Ecto neural progenitor cell (in vitro differentiated cells): ENCODE data around the gene EEF1A2.

Experiments used
- DNase-seq: peaks from one replicate; pipeline ENCODE4 v3.0.0-alpha.2; 2018; ENCODE audit warnings: low spot score

Gene EEF1A2

DNA sequence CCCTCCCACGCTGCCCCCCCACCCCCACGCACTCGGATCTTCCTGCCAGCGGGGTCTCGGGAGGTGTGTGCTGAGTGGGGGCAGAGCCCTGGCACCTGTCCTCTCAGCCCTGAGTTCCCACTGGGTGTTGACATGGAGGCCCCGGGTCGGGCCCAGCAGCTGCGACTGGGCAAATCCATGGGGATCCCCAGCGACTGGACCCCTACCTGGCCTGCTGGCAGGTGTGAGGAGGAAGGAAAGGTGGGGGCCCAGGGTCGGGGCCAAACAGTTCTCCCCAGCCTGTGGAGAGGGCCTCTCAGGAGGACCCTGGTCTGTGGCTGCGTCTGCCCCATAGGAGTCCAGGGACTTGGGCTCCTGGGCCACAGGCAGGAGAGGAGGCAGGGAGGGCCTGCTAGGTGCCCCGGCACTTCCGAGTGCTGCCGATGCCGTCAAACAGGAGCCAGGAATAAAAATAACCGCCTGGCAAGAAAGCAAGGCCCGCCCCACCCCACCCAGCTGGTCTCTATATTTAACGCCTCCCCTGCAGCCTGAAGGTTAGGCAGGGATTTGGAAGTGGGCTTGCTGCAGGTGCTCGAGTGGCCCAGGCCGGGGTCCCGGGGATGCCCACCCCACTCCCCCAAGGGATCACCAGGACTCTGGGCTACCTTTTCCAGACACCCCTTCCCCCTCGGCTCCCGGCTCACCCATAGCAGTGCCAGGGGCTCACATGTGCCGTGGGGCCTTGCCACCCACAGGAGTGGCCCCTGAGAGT lies 1.4 kb upstream of the EEF1A2 start:
- no peak for DNase-seq

DNA sequence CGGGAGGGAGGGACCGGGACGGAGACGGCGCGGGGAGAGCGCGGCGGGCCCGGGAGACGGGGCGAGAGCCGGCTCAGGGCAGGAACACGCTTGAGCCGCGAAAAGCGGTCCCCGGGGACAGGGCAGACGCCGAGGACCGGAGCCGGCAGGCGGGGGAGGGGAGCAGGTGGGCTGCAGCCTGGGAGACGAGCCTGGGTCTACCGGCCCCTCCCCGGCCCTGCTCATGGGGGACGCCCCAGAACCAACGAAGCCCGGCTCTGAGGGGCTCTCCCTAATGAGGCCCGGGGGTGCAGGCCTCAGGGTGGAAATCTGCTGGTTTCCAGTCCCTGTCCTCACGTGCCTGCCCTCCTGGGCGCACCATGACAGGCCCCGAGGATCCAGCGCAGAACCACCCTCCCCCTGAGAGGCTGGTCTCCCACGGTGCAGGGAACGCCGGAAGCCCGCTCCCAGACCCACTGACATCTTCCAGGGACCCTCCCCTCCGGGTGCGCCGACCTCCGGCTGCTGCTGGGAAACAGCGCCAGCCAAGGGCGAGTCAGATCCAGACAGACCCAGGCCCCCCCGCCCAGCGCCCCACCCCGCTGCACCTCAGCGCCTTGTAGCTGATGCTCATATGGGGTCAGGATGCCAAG lies 571 bp upstream of the EEF1A2 start:
- DNase-seq = peak; percentile 61

DNA sequence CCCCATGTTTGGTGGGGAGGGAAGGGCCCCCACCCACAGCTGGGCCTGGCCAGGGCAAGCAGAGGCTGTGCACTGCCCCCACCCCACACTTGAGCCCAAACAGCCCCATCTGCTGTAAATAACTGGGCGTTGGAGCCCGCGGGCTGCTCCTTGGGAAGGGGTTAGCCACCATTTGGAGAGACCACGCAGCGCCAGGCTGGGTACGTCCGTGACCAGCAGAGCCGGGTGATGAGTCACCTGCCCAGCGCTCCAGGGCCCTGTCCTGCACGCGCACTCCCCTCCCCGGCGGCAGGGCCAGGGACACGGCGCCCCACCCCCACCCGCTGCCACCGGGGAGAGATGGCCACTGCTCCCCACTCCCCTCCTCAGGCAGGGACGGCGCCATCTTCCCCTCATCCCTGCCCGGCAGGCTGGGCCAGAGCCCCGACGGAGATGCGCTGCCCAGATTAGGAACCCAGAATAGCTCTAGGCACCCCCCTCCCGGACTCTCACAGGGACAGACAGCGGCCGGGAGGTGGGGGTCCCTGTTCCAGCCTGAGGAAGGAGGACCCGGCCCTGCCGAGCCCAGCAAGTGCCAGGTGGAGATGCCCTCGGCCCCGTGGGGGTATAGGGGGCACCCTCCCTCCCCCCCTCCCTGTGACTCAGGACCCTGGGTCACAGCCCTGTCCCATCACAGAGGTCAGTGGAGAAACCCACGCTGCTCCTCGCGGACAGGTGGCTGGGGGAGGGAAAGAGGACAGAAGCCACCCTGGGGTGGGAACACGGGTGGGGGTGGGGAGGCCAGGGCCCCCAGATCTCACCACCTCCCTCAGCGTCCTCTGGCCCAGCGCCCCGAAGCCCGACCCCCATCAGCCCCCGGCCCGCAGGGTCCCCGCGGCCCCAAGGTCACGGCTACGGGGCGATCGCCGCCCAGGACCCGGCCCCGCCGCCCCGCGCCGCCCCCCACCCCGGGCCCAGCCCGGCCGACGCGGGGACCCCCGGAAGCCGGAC lies 642 bp downstream of the EEF1A2 start:
- peak; percentile 56 for DNase-seq

DNA sequence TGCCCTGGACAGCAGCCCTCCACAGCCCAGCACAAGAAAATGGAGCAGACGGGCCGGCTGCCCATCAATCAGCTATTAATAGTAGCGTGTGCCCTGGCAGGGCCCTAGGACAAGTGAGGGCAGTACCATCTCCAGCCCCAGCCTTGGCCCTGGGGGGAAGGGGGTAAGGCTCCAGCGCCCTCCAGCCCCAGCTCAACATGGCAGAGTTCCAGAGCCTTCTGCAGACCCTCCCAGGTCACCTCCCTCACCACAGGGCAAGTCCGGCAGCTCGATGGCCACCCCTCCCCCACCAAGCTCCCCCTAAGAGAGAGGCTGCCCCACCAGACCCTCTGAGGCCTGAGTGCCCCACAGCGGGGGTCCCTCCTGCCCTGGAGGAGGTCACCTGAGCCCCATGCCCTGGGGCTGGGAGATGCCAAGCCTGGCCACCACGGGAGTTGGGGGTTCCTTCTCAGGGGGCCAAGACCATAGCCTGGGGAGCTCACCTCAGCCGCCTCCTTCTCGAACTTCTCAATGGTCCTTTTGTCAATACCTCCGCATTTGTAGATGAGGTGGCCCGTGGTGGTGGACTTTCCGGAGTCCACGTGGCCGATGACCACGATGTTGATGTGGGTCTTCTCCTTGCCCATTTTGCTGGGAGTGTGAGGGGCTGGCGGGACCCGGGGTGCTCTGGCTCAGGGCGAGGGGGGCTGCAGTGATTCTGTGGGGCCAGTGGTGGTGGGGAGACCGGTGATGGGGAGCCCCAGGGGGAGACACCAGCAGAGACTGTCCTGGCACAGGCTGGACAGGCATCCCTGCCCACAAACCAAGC lies 1.5 kb downstream of the EEF1A2 start:
- peak; percentile 53 for DNase-seq

DNA sequence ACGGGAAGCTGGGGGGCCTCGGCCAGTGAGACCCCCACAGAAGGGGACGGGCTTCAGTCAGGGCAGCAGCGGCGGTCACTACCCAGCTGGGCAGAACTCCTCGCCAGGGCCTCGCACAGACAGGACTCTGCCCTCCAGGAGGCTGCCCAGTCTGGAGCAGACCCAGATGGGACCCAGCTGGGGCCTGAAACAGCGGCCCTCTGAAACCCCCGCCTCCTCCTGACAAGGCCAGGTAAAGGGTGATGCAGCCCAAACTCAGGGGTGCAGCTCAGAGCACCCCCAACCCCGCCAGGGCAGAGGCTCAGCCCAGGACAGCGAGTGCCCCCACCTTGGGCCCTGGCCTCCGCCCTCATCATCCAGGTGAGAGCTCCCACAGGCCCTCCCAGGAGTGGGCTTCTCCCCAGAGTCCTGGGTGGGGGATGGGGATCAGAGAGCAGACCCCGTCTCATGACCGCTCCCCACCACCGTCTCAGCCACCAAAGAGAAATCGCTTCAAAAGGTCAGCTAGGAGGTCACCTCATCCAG lies 2.2 kb downstream of the EEF1A2 start:
- DNase-seq = no peak

DNA sequence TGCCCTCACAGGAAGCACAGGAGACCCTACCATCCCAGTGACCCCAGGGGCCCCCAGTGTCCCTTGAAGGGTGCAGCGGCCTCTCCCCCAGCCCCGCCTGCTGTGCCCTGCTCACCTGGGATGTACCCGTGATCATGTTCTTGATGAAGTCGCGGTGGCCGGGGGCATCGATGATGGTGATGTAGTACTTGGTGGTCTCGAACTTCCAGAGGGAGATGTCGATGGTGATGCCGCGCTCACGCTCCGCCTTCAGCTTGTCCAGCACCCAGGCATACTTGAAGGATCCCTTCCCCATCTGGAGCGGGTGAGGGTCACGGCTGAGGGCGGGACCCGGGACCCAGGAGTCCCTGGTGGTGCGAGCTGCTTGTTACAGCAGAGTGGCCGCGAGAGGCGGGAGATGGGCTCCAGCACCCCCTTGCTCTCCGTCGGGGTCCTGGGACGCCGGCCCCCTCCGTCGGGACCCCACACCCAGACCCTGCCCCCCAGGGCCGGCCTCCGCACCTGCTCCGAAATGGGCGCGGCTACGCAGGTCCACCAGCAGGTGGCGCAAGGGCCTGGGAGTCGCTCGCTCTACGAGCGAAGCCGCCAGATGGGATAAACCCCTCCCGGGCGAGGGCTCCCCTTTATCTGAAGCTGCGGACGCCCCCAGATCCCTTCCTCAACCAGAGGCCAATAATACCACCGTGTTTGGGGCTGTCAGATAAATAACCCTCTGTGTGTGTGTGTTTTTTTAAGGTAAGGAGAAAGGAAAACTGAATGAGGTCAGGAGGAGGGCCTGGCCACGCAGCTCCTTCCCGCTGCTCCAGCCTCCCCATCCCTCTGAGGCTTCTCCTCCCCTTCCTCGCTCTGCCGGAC lies 2.9 kb downstream of the EEF1A2 start:
- peak; percentile 85 for DNase-seq

DNA sequence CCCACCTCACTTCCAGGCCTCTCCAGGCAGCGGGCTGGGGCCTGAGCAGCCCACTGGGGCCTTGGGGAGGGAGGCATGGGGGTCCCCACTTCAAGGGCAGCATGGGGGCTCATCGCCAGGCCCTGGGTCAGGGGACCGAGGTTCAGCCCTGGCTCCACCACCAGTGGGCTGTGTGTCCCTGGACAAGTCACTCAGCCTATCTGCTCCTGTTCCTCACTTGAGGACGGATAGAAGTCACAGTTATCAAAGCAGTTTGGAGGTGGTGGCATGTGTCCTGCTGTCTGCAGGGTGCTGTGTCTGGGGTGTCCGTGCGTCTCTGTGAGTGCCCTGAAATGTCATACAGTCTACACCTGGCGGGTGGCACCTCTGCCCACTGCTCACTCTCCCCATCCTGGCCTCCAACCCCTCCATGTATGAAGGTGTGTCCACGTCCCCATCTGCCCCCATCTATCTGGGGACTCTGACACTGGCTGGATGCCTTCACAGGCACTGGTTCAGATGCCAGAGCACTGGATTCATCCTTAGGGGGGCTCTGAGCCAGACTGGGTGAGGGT lies 3.6 kb downstream of the EEF1A2 start:
- DNase-seq = no peak

DNA sequence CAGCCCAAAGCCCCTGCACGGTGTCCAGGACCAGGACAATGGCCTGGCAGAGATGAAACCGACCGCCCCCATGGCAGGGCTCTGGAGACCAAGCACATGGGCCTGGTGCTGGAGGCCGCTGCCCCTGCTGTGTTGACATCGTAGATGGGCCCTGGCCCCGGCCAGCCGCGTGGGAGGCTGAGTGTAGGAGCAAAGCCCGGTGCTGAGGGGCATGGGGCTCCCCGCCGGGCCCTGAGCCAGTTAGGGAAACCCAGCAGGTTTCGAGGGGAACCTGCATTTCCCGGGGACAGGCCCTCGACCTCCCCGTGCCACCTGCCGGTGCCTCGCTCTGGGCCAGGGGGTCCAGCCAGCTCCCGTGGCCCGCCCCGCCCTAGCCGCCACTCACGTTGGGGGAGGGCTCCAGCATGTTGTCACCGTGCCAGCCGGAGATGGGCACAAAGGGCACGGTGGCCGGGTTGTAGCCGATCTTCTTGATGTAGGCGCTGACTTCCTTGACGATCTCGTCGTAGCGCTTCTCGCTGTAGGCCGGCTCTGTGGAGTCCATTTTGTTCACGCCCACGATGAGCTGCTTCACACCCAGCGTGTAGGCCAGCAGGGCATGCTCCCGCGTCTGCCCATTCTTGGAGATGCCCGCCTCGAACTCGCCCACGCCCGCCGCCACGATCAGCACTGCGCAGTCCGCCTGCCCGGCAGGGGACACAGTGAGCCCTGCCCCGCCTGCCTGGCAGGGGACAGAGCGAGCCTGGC lies 4.3 kb downstream of the EEF1A2 start:
- DNase-seq = no peak

DNA sequence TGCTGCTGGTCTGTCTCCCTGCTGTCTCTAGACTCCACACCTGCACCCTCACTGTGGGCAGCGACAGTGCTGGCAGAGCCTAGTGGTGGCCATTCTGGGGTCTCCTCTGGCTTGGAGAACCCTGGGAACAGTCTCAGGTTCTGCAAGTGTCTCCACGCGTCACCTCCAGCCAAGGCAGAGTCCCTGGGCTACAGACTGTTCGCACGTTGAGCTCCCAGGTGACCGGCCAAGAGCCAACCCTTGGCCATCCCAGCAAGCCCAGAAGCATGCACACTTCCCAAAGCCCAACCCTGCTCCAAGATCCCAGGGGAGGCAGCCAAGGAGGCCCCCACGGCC lies 4.8 kb downstream of the EEF1A2 start:
- DNase-seq = no peak

DNA sequence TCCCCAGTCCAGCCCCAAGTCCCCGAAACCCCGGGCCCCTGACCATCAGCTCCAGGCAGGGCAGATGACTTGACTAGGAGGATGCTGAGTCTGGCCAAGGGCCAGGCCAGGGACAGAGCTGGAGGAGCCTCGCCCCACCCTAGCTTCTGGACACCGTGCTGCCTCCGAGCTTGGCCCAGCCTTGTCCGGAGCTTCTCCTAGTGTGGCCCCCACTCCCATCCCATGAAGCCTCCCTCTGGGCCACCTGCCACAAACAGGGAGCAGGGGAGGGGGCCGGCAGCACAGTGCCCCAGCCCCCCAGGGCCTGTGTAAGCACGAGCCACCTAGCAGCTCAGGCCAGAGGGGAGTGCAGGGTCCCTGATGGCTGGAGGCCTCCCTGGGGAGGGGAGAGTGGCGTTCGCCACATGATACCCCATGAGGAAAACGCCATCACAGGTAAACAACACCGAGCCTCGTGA lies 5.3 kb downstream of the EEF1A2 start:
- no peak for DNase-seq

DNA sequence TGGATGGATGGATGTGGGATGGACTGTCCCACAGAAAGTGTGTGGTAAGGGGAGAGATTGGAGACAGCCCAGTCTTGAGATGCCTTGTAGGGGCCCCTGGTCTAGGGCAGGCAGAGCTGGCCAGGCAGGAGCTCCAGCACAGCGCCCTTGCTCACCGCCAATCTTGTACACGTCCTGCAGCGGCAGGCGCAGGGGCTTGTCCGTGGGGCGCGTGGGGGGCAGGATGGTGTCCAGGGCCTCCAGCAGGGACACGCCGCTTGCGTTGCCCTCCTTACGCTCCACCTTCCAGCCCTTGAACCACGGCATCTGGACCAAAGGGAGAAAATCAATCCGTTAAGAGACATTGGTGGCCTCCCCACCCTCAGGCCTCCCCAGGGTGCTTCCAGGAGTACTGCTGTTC lies 5.9 kb downstream of the EEF1A2 start:
- DNase-seq = no peak

DNA sequence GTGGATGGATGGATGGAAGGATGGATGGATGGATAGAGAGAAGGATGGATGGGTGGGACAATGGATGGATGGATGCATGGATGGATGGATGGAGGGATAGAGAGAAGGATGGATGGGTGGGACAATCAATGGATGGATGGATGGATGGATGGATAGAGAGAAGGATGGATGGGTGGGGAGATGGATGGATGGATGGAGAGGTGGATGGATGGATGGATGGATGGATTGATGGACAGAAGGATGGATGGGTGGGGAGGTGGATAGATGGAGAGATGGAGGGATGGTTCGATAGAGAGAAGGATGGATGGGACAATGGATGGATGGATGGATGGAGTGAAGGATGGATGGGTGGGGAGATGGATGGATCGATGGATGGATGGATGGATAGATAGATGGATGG lies 6.4 kb downstream of the EEF1A2 start:
- no peak for DNase-seq

DNA sequence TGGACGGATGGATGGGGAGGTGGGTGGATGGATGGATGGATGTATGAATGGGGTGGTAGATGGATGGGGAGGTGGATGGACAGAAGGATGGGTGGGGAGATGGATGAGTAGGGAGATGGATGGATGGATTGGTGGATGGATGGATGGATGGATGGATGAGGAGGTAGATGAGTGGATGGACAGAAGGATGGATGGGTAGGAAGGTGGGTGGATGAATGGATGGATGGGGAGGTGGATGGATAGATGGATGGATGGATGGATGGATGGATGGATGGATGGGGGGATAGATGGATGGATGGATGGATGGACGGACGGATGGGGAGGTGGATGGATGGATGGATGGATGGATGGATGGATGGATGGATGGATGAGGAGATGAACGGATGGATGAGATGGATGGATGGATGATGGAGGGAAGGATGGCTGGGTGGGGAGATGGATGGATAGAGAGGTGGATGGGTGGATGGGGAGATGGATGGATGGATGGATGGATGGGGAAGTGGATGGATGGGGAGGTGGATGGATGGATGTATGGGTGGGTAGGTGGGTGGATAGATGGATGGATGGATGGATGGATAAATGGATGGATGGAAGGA lies 7.2 kb downstream of the EEF1A2 start:
- no peak for DNase-seq

DNA sequence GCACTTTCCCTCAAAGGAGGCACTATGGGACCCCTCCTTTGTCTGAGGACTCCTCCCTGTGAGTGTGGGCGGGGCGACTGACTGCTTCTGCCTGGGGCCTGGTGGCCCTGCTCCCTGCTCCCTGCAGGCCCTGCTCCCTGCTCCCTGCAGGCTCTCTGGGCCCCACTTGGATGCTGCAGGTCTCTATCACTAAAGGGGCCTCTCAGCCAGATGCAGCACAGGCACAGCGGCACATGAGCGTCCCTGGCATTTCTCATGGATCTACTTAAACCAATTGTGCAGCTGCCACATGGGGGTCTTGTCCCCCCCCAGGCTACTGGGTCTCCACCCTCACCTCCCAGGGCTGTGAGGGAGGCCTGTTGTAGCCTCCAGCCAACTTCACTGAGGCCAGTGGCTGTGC lies 7.8 kb downstream of the EEF1A2 start:
- no peak for DNase-seq

DNA sequence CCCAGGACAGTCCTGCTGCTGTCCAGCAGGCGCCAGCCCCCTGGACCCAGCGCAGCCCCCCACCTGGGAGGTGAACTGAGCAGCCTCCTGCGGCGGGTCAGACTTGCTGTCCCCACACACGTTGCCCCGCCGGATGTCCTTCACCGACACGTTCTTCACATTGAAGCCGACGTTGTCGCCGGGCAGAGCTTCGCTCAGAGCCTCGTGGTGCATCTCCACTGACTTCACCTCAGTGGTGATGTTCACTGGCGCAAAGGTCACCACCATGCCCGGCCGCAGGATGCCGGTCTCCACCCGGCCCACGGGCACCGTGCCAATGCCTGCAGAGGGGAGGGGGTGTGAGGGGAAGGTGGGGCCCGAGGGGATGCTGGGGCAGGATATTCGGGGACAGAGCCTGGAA lies 8.5 kb downstream of the EEF1A2 start:
- DNase-seq = no peak

DNA sequence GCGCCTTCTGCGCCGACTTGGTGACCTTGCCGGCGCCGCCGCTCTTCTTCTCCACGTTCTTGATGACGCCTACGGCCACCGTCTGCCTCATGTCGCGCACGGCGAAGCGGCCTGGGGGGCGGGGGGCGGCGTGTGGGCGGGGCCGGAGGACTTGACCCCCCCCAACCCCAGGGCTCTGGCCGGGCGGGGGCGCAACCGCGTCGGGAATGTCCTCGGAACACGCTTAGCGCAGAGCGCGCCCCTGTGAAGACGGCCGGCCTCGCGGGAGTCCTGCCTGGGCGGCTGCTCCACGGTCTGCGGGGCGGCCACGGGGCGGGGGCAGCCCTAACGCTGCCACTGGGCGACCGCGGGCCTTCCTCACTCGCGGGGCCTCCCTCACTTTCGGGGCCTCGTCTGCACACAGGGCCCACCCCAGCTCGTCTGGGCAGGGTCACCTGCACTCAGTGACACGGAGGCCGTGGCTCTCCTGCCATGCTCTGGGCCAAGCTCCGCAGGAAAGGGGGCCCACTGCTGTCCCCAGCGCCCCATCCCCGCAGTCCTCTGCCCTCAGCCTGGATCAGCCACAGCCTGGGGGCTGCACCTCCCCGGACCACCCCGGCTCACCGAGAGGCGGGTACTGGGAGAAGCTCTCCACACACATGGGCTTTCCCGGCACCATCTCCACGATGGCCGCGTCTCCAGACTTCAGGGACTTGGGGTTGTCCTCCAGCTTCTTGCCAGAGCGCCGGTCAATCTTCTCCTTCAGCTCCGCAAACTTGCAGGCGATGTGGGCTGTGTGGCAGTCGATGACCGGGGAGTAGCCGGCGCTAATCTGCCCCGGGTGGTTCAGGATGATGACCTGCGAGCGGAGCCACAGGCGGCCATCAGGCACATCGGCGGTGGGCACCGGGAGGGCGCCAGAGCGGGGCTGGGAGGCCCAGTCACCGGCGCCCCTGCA lies 10.3 kb downstream of the EEF1A2 start:
- peak; percentile 70 for DNase-seq

DNA sequence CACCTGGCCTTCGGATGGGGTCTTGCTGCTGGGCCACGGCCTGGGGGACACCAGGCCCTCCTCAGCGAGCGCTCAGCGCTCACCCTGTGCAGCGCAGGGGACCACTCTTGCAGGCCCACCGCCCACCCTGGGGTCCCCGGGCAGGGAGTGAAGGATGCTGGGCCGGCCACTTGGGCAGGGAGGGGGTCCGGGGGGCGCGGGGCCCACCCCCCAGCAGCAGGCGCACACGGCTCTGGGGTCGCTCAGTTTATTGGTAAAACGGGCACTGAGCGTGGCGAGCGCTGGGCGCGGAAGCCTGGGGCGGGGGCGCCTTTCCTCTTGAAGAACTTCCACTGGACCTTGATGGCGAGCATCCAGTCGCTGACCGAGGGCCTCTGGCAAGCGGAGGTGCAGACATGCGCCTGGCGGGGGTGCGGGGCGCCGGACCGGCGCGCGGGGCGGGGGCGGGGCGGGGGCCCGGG lies 11.1 kb downstream of the EEF1A2 start:
- DNase-seq = peak; percentile 56
